Activated T-cell treated with anti-CD3 and anti-CD28 coated beads, Interleukin-2, amount 50 U/mL, for 4 hours (primary cell): ENCODE results near the gene NUDT13. TPM values are rescaled to one million over a fixed set of nuclear protein-coding genes. Genes with fewer than 3 reads are reported as not detected.

Experiments
- ATAC-seq, 2 donors: fragments of 200-7000 bp; cut with Tn5 transposase; one replicate each; pipeline ENCODE4 v1.10.0; 2021
- DNase-seq: peaks from one replicate; pipeline ENCODE4 v3.0.0-alpha.2; 2020
- H3K27me3 Mint-ChIP-seq: one replicate; pipeline ENCODE4 v1.8.0; 2021; ENCODE audit warnings: low read depth, mixed read lengths
- H3K36me3 Mint-ChIP-seq: one replicate; pipeline ENCODE4 v1.8.0; 2022; ENCODE audit warnings: mixed read lengths; ENCODE audit not compliant: insufficient read depth
- H3K4me1 Mint-ChIP-seq: one replicate; pipeline ENCODE4 v1.8.0; 2021; ENCODE audit warnings: low read depth, mixed read lengths
- H3K4me3 Mint-ChIP-seq: one replicate; pipeline ENCODE4 v1.8.0; 2021; ENCODE audit warnings: mild to moderate bottlenecking, moderate library complexity, mixed read lengths
- H3K9me3 Mint-ChIP-seq: one replicate; pipeline ENCODE4 v1.8.0; 2021; ENCODE audit warnings: mixed read lengths
- total RNA-seq, 3 donors: library from RNA; stranded (reverse); gene quantifications; one replicate each; pipeline ENCODE4 v1.2.1, GENCODE V29; 2021

Gene NUDT13
- 1 to 10 TPM in 1 of 3 donors, under 1 TPM in 2; 0.68 to 1.3 (median 0.76) TPM for total RNA-seq

- DNase-seq (peak; percentile 23), ATAC-seq (peak; percentile 93 to 94)
- Mint-ChIP-seq H3K4me1 (peaks cover 12% of the 10 kb centered on the region), H3K36me3 (peaks cover 13% of the 10 kb centered on the region), H3K27me3 (no peaks in the 10 kb centered on the region), H3K4me3 (peak within 1 kb of the TSS; percentile 87), H3K9me3 (no peaks in the 10 kb centered on the region)
Measured at GRCh38 chr10:73110345-73110849, at the start of gene NUDT13. Gene NUDT13, plus strand, starts transcription at chr10:73110455. Its CDS starts 3,911 bp downstream, at chr10:73114366.

DNA sequence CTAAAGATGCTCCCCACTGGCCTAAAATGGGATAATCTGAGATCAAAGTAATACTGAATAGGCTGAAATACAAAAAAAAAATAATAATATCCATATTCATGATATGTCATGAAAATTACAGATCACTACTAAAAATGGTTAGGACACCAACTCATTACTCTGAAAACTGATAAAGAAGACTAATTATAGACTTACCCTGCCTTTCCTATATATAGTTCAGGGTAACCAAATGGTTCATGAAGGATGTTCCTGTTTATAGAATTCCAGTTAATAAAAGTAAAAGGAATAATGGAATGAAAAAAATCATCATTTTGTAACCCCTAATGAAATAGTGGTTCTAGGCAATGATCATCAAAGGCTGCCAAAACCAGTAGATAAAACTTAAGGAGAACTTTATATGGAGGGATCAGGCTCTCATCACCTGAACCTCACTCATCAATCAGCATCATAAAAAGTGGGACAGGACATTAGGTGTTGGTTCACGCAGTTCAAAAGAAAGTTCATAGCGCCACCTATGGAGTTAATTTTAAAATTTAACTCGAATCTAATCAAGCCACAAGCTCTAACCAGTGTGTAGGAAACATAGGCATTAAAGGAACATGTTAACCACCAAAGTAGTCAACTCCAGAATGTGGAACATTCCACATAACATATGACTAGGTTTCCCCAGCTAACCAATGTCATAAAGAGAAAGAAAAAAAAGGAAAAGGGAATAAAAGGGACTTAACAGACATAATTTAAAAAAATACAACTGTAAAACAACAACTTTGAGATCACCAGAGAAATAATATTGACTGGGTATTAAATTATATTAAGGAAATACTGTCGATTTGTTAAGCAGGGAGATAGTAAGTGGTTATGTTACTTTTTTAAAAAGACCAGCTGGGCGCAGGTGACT, 49.3 kb upstream of the NUDT13 start:
- Mint-ChIP-seq H3K4me1 (peaks cover 12% of the 10 kb centered on the region), H3K36me3 (peaks cover 18% of the 10 kb centered on the region), H3K27me3 (no peaks in the 10 kb centered on the region), H3K4me3 (no peak overlapping the region), H3K9me3 (no peaks in the 10 kb centered on the region)
- DNase-seq (no peak), ATAC-seq (peak in 1 of 2 donors; percentile 57)

GRCh38 chr10:73061743-73062142, 48.5 kb upstream of the NUDT13 start:
- H3K36me3 Mint-ChIP-seq: peaks cover 18% of the 10 kb centered on the region
- ATAC-seq: no peak
- no peaks in the 10 kb centered on the region for H3K9me3 Mint-ChIP-seq

GRCh38 chr10:73065441-73065840, 44.8 kb upstream of the NUDT13 start:
- Mint-ChIP-seq H3K27me3 (no peaks in the 10 kb centered on the region), H3K36me3 (peaks cover 19% of the 10 kb centered on the region), H3K4me3 (no peak overlapping the region), H3K9me3 (no peaks in the 10 kb centered on the region), H3K4me1 (peaks cover 7% of the 10 kb centered on the region)
- no peak for DNase-seq
- no peak for ATAC-seq

More at GRCh38 chr10:73061743-73062142, 48.5 kb upstream of the NUDT13 start:
- no peak overlapping the region for H3K4me3 Mint-ChIP-seq
- H3K27me3 Mint-ChIP-seq: no peaks in the 10 kb centered on the region
- H3K4me1 Mint-ChIP-seq: peaks cover 12% of the 10 kb centered on the region
- DNase-seq: no peak

DNA sequence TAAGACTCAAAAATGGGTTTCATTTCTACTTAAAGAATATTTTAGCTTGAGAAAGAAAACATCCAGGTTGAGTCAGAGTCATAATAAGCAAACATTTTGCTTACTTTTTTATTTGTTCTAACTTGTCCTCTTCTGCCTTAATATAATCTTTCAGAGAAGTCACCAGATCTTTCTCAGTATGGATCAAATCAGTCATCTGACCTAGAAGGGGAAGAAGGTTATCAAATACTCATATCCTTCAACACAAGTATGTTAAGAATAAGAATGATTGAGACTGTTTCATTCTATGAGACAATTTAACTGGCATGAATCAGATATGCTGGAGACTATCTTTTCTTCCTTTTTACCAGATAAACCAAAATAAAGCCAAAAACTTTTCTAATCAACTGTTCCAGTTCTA, 36.6 kb upstream of the NUDT13 start:
- H3K4me3 Mint-ChIP-seq: no peak overlapping the region
- H3K36me3 Mint-ChIP-seq: peaks cover 17% of the 10 kb centered on the region
- no peaks in the 10 kb centered on the region for H3K9me3 Mint-ChIP-seq
- DNase-seq (no peak), ATAC-seq (no peak)
- no peaks in the 10 kb centered on the region for H3K27me3 Mint-ChIP-seq
- H3K4me1 Mint-ChIP-seq: peaks cover 6% of the 10 kb centered on the region

GRCh38 chr10:73075829-73076228, 34.4 kb upstream of the NUDT13 start:
- Mint-ChIP-seq H3K27me3 (no peaks in the 10 kb centered on the region), H3K36me3 (peaks cover 11% of the 10 kb centered on the region), H3K9me3 (no peaks in the 10 kb centered on the region), H3K4me3 (no peak overlapping the region), H3K4me1 (peaks cover 6% of the 10 kb centered on the region)
- no peak for DNase-seq
- ATAC-seq: no peak

- Mint-ChIP-seq H3K27me3 (no peaks in the 10 kb centered on the region), H3K9me3 (no peaks in the 10 kb centered on the region), H3K4me3 (no peak overlapping the region), H3K36me3 (peaks cover 8% of the 10 kb centered on the region), H3K4me1 (peaks cover 6% of the 10 kb centered on the region)
- no peak for DNase-seq
- no peak for ATAC-seq
Measured at GRCh38 chr10:73076360-73077183, 33.7 kb upstream of the NUDT13 start.

GRCh38 chr10:73079779-73080541, 30.3 kb upstream of the NUDT13 start:
- Mint-ChIP-seq H3K9me3 (no peaks in the 10 kb centered on the region), H3K4me3 (no peak overlapping the region), H3K27me3 (no peaks in the 10 kb centered on the region), H3K4me1 (peaks cover 6% of the 10 kb centered on the region), H3K36me3 (no peaks in the 10 kb centered on the region)
- DNase-seq (no peak), ATAC-seq (no peak)

GRCh38 chr10:73083221-73083620, 27.0 kb upstream of the NUDT13 start:
- Mint-ChIP-seq H3K27me3 (no peaks in the 10 kb centered on the region), H3K9me3 (no peaks in the 10 kb centered on the region), H3K4me3 (no peak overlapping the region), H3K36me3 (no peaks in the 10 kb centered on the region), H3K4me1 (no peaks in the 10 kb centered on the region)
- no peak for ATAC-seq
- DNase-seq: no peak

DNA sequence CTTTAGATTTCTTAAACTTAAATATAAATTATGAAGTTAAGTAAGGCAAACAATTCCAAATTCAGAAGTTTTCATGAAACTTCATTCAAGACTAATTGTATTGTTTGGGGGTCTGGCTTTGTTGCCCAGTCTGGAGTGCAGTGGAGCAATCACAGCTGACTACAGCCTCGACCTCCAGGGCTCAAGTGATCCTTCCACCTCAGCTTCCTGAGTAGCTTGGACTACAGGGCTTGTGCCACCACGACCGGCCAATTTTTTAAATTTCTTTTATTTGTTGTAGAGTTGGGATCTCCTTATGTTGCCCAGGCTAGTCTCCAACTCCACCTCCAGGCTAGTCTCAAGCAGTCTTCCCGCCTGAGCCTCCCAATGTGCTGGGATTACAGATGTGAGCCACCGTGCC, 26.0 kb upstream of the NUDT13 start:
- peaks cover 2% of the 10 kb centered on the region for H3K4me1 Mint-ChIP-seq
- no peak overlapping the region for H3K4me3 Mint-ChIP-seq
- no peak for ATAC-seq
- H3K27me3 Mint-ChIP-seq: no peaks in the 10 kb centered on the region
- DNase-seq: no peak
- no peaks in the 10 kb centered on the region for H3K9me3 Mint-ChIP-seq
- no peaks in the 10 kb centered on the region for H3K36me3 Mint-ChIP-seq

DNA sequence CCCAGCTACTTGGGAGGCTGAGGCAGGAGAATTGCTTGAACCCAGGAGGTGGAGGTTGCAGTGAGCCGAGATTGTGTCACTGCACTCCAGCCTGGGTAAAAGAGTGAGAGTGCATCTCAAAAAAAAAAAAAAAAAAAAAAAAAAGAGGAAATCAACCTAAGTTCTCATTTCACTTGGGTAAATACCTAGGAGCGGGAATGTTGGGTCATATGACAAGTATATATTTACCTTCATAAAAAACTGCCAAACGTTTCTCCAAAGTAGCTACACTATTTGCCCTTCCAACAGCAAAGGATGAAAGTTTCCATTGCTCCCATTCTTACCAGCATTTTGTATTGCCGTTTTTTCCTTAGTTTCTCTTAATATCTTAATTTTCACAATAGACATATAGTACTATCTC, 23.4 kb upstream of the NUDT13 start:
- H3K27me3 Mint-ChIP-seq: no peaks in the 10 kb centered on the region
- no peak for ATAC-seq
- H3K9me3 Mint-ChIP-seq: no peaks in the 10 kb centered on the region
- H3K36me3 Mint-ChIP-seq: no peaks in the 10 kb centered on the region
- DNase-seq: no peak
- no peak overlapping the region for H3K4me3 Mint-ChIP-seq
- H3K4me1 Mint-ChIP-seq: peaks cover 5% of the 10 kb centered on the region

DNA sequence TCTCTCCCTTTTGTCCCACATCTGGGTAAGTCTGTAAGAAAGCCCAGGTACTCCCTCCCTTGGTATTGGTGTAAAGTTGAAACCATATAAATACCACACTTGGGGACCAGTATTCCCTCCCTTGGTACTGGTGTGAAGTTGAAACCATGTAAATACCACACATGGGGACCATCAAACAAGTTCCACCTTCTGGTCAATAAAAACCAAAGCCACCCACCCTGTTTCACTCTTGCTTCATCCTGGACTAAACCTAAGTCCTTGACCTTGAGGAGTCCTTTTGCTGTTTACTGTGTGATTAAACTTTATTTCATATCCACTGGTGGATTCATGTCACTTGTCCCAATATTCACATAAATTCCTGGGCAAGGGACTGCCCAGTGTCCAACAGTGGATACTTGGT, 22.0 kb upstream of the NUDT13 start:
- no peaks in the 10 kb centered on the region for H3K9me3 Mint-ChIP-seq
- ATAC-seq (no peak), DNase-seq (no peak)
- no peaks in the 10 kb centered on the region for H3K36me3 Mint-ChIP-seq
- no peak overlapping the region for H3K4me3 Mint-ChIP-seq
- peaks cover 8% of the 10 kb centered on the region for H3K4me1 Mint-ChIP-seq
- no peaks in the 10 kb centered on the region for H3K27me3 Mint-ChIP-seq

- H3K27me3 Mint-ChIP-seq: no peaks in the 10 kb centered on the region
- DNase-seq (no peak), ATAC-seq (no peak)
- no peaks in the 10 kb centered on the region for H3K36me3 Mint-ChIP-seq
- H3K9me3 Mint-ChIP-seq: no peaks in the 10 kb centered on the region
- no peak overlapping the region for H3K4me3 Mint-ChIP-seq
- peaks cover 38% of the 10 kb centered on the region for H3K4me1 Mint-ChIP-seq
Measured at GRCh38 chr10:73092830-73093229, 17.4 kb upstream of the NUDT13 start.
